KOPT-K1 (cell line): ENCODE measurements around the gene VIPR1.

Experiments used
- H3K27ac ChIP-seq: fragments of 200-600 bp; sonication (generic); 2 replicates; pipeline ENCODE4 v1.5.1; 2016; ENCODE audit warnings: antibody characterized with exemption, mild to moderate bottlenecking, low read depth, low read length; ENCODE audit not compliant: poor library complexity, severe bottlenecking
- H3K36me3 ChIP-seq: fragments of 200-600 bp; sonication (generic); 2 replicates; pipeline ENCODE4 v1.5.1; 2017; ENCODE audit warnings: antibody characterized with exemption, mild to moderate bottlenecking, low read length, moderate library complexity; ENCODE audit not compliant: insufficient read depth
- H3K9me3 ChIP-seq: fragments of 200-600 bp; sonication (generic); 2 replicates; pipeline ENCODE4 v1.5.1; 2017; ENCODE audit warnings: antibody characterized with exemption, low read length, mild to moderate bottlenecking; ENCODE audit not compliant: insufficient read depth, poor library complexity, severe bottlenecking

The VIPR1 gene

GRCh38 chr3:42501321-42501680 is 1.1 kb upstream of the VIPR1 start:
- H3K27ac ChIP-seq, result no peak overlapping the region
- no peaks in the 10 kb centered on the region for H3K36me3 ChIP-seq
- peaks cover 10% of the 10 kb centered on the region for H3K9me3 ChIP-seq

GRCh38 chr3:42501681-42502428 is 588 bp upstream of the VIPR1 start:
- H3K27ac ChIP-seq, result no peak overlapping the region
- H3K9me3 ChIP-seq, result peaks cover 10% of the 10 kb centered on the region
- H3K36me3 ChIP-seq, result no peaks in the 10 kb centered on the region

GRCh38 chr3:42503251-42503924 is 945 bp downstream of the VIPR1 start:
- no peaks in the 10 kb centered on the region for H3K36me3 ChIP-seq
- peaks cover 10% of the 10 kb centered on the region for H3K9me3 ChIP-seq
- H3K27ac ChIP-seq, result no peak overlapping the region

GRCh38 chr3:42503957-42504333 is 1.5 kb downstream of the VIPR1 start:
- Histone ChIP-seq H3K9me3 (peaks cover 10% of the 10 kb centered on the region), H3K36me3 (no peaks in the 10 kb centered on the region), H3K27ac (no peak overlapping the region)

DNA sequence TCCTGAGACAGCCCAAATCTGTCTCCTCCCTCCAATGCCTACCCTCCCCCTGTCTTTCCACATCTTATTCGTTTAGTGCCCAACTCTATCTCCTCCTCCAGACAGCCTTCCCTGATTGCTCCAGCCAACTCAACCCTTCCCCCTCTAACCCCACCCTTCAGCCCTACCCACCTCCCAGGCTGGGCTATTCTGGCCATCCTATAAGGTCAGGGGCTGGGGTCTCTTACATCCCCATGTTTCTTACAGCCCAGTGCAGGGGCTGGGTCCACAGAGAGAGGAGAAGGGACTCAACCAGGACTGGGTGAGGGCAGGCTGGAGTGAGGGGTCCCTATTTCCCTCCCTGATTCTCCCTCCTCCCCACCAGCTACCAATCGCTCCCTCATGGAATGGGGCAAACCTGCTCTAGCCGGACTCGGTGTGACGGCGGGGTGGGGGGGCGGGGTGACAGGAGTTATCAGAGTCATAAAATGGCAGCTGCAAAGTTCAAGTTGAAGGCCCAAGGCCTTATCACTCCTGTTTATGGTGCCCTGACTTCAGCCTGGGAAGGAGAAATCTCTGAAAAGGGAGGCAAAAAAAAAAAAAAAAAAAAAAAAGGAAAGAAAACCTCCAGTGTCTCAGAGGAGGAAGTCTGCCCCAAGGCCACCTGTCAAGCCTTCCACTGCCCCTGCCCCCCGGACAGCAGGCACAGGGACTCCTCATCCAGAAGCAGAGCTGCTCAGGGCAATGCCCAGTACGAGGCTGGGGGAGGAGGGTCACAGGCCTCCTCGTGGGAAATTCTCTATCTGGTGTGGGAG is 2.1 kb downstream of the VIPR1 start:
- H3K27ac ChIP-seq, result no peak overlapping the region
- peaks cover 10% of the 10 kb centered on the region for H3K9me3 ChIP-seq
- no peaks in the 10 kb centered on the region for H3K36me3 ChIP-seq

GRCh38 chr3:42505128-42505848 is 2.8 kb downstream of the VIPR1 start:
- Histone ChIP-seq H3K36me3 (no peaks in the 10 kb centered on the region), H3K27ac (no peak overlapping the region)

DNA sequence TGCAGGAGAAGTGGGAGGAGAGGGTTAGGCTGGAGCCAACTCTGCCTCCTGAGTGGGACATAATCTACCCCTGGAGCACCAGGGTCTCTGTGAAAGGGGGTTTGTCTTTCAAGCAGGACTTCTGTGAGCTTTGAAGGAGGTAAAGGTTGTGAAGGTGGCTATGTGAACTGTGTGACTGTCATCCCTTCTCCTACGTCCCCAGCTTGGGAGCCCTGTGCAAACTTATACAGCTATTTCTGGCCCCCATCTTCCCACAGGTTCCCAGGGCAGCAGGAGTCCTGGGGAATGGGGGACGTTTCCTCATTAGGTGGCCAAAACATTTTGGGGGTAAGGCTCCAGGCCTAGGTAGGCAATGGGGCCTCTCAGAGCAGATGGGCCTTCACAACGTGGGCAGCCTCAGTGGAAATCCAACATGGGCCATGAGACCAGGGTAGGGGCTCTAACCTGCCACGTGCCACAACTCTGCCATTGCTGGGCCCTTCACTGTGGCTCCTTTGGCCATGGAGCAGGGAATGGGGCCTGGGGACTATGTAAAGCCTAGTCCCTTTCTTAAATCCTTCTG is 3.5 kb downstream of the VIPR1 start:
- Histone ChIP-seq H3K27ac (no peak overlapping the region), H3K36me3 (no peaks in the 10 kb centered on the region), H3K9me3 (peaks cover 10% of the 10 kb centered on the region)

More at GRCh38 chr3:42505128-42505848, 2.8 kb downstream of the VIPR1 start:
- peaks cover 10% of the 10 kb centered on the region for H3K9me3 ChIP-seq

GRCh38 chr3:42507252-42507651 is 4.8 kb downstream of the VIPR1 start:
- no peaks in the 10 kb centered on the region for H3K36me3 ChIP-seq
- peaks cover 2% of the 10 kb centered on the region for H3K9me3 ChIP-seq
- H3K27ac ChIP-seq, result peak overlapping the region; percentile 5

- Histone ChIP-seq H3K36me3 (no peaks in the 10 kb centered on the region), H3K27ac (peak overlapping the region; percentile 5), H3K9me3 (no peaks in the 10 kb centered on the region)
Observed at GRCh38 chr3:42507761-42508335, 5.4 kb downstream of the VIPR1 start.

DNA sequence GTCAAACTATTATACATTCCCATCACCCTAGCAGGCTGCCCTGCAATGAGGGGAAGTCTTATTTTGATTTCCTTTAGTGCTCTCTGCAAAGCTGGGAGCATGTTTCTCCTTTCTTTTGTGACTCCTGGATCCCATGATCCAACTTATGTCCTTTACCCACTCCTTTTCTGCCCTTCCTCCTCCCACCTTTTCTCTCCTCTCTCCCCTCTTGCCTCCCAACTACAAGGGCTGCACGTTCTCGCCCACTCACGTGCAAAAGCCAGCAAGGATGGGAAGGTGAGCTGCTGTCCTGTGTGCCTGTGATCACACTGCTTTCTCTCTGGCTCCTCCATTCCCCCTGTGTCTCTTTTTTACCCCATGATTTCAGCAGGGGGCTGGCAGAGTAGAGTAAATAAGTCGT is 6.1 kb downstream of the VIPR1 start:
- H3K27ac ChIP-seq, result no peak overlapping the region
- H3K36me3 ChIP-seq, result no peaks in the 10 kb centered on the region
- no peaks in the 10 kb centered on the region for H3K9me3 ChIP-seq

GRCh38 chr3:42509111-42509510 is 6.7 kb downstream of the VIPR1 start:
- Histone ChIP-seq H3K36me3 (no peaks in the 10 kb centered on the region), H3K9me3 (no peaks in the 10 kb centered on the region), H3K27ac (no peak overlapping the region)

DNA sequence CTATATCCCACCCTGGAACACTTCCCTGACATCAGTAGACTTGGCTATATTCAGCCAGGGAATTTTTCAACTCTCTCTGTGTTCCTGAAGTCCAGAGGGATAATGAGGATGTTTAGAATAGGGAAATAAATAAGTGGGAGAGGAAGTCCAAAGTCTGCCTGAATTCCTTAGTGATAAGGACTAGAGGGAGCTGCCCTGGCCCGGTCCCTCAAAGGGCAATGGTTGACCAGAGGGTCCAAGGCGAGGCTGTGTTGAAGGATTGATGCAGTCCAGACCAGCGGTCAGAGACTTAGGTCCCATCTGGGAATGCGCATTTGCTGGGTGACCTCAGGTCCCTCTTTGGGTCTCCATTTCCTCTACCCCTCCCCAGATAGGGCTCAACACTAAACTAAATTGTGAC is 7.9 kb downstream of the VIPR1 start:
- Histone ChIP-seq H3K27ac (no peak overlapping the region), H3K9me3 (no peaks in the 10 kb centered on the region)

DNA sequence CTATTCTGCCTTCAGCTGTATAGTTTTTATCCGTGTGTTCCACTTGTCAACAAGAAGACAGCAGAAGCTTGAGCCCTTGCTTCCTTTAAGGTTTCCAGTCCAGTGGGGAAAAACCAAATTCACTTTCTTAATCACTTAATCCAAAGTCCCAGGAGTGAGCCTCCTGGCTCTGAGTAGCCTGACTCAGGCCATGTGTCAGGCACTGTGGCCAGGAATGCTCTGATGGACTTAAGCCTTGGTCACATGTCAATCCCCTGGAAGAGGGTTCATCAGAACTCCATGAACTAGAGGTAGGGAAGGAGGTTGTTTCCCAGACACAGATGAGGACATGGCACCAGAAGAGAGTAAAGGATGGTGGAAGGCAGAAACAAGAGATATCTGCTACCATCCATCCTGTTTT is 8.8 kb downstream of the VIPR1 start:
- Histone ChIP-seq H3K9me3 (no peaks in the 10 kb centered on the region), H3K27ac (no peak overlapping the region), H3K36me3 (no peaks in the 10 kb centered on the region)

More for the DNA sequence above, 7.9 kb downstream of the VIPR1 start:
- H3K36me3 ChIP-seq, result no peaks in the 10 kb centered on the region

DNA sequence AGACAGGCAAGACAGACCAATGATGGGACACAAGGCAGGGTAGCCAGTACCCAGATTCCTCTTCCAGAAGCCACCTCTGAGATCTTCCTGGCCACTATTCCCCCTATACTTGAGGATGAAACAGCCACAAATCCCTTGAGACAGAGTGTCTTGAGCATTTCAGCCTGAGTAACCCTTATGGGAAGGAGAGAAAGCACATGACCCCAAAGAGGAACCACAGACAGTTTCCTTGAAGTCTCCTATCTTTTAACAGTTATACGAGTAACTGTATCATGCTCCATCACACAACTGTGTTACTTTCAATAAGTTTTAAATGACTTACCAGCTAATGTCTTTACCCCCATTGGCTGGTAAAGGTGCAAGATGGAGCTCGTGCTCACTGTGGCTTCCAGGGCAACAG is 9.3 kb downstream of the VIPR1 start:
- Histone ChIP-seq H3K9me3 (no peaks in the 10 kb centered on the region), H3K27ac (no peak overlapping the region), H3K36me3 (no peaks in the 10 kb centered on the region)
